Left colon (tissue), 2 donors: ENCODE measurements around the gene C6orf62. TPM values are rescaled to one million over a fixed set of nuclear protein-coding genes. Genes with fewer than 3 reads are reported as not detected.
"Not testable (repeated sequence)": the region's sequence is repeated elsewhere in the genome, so short reads cannot be mapped to it uniquely, and the experiment has no call there.

ENCODE experiments used
- ATAC-seq: fragments of 200-7000 bp; cut with Tn5 transposase; one replicate; pipeline ENCODE4 v1.9.1; 2020; ENCODE audit warnings: mild to moderate bottlenecking, moderate library complexity
- DNase-seq, 2 donors: peaks; one replicate each; pipeline ENCODE4 v3.0.0-alpha.2; 2020
- intact Hi-C, 2 donors: fragments of 100-400 bp; cut with DNase I in 1 of 2; cut with micrococcal nuclease in 1 of 2; formaldehyde crosslinking; loops; one replicate each; pipeline versions ENCODE4 v1.11.2 to v1.14.0; 2022; cut with DNase I, micrococcal nuclease
- long read RNA-seq: library from polyadenylated mRNA; unstranded; transcript quantifications from one replicate; pipeline ENCODE4 v2.0.0, GENCODE V29; 2021
- total RNA-seq, 2 donors: library from RNA; stranded (reverse); fragmentation: NEBNext Ultra II Directional; extraction: Animal tissue kit (Norgen Biotek cat#: 25700); gene quantifications; one replicate each; pipeline ENCODE4 v1.2.1, GENCODE V29; 2021
- donor health status: DM: no; HTN: no; CAD: no.
- donor health status: DM: yes; HTN: yes; CAD: no.

C6orf62 gene
- 10 to 100 TPM; 70.0 to 84.9 TPM for total RNA-seq
- long read RNA-seq, full-length matches to known transcripts = 11 of 15 reads
- long read RNA-seq, partial matches to known transcripts = 1 of 15 reads
- long read RNA-seq, other reads (novel, unspliced or antisense) = 3 of 15 reads

DNA sequence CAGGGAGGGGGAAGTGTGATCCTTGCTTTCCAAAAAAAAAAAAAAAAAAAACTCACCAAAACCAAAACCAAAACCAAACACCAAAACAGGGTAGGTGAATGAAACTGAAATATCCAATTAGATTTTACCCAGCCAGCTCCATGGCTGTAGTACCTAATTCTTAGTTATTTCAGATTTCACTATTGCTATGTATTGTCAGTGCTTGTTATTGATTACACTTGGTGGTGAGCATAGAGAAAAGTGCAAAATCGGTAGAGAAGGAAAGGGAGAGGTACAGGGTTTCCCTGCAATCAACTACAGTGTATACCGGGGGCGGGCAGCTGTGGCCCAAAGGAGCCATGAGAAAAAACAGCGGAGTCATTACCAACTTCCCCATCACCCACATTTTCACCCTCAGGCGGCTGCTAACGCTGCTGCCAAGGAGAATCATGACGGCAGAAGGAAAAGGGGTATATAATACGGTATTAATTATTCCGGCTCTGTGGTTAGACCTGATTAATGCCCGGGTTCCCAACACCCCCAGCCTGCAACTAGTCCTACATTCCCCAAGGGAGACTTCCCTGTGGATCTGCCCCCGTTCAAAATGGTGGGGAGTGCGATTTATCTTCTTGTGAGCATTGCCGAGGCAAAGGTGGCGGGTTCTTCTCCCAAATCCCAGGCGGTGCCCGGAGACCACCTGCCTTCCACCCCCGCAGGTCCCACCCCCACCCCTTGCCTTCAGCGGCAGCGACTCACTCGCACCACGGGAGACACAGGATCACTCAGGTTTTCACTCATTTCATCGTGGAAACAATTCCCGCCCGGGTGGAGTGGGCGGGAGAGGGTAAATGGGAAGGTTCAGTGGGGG lies at the start of gene C6orf62:
C6orf62 (minus strand) TSS at position 30 of the 847 bp plus-strand sequence. CDS start 486 bp downstream, outside the sequence.
- intact Hi-C loops = no loop called here
- ATAC-seq = no peak
- DNase-seq = peak in 1 of 2 donors; percentile 50

GRCh38 chr6:24768361-24768760 lies 49.4 kb upstream of the C6orf62 start:
- intact Hi-C loops = loop anchor here in 1 of 2 donors (10.0 kb wide), 1 partner anchor 184 kb away; no protein-coding TSS in a partner anchor
- ATAC-seq = no peak
- no peak for DNase-seq

DNA sequence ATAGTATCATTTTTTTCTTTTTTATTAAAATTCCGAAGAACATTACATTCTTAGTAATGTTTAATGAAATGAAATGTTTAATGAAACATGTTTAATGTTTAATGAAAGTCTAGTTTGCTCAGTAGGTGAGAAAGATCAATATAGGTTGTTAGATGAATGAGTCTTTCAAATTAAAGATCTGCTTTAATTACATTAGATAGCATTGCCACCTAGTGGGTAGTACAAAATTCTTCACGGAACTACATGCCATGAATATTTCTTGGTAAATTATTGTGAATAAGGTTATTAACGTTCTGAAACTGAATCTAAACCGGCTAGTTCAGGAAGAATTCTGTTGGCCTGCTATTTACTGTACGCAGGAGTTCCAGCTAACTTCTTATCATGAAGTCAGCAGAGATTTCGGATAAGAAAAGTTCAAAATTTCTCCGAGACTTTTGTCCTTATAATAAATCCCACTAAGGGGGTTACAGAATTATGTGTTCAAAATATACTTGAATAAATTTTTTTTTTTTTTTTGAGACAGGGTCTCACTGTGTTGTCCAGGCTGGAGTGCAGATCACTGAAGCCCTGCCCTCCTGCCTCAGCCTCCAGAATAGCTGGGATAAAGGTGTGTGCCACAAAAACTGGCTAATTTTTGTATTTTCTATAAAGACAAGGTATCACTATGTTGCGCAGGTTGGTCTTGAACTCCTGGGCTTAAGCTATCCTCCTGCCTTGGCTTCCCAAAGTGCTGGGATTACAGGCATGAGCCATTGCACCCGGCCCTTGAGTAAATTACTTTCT lies 47.9 kb upstream of the C6orf62 start:
- DNase-seq (no peak), ATAC-seq (peak; percentile 73)
- intact Hi-C loops = loop anchor here in 1 of 2 donors (10.0 kb wide), 1 partner anchor 182 kb away; no protein-coding TSS in a partner anchor

DNA sequence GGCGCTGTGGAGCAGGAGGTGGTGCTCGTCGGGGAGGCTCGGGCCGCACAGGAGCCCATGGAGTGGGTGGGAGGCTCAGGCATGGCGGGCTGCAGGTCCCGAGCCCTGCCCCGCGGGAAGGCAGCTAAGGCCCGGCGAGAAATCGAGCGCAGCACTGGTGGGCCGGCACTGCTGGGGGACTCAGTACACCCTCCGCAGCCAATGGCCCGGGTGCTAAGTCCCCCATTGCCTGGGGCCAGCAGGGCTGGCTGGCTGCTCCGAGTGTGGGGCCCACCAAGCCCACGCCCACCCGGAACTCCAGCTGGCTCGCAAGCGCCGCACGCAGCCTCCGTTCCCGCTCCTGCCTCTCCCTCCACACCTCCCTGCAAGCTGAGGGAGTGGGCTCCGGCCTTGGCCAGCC lies 47.0 kb upstream of the C6orf62 start:
- intact Hi-C loops = loop anchor here in 1 of 2 donors (10.0 kb wide), 1 partner anchor 181 kb away; no protein-coding TSS in a partner anchor
- ATAC-seq, DNase-seq: not testable (repeated sequence)

DNA sequence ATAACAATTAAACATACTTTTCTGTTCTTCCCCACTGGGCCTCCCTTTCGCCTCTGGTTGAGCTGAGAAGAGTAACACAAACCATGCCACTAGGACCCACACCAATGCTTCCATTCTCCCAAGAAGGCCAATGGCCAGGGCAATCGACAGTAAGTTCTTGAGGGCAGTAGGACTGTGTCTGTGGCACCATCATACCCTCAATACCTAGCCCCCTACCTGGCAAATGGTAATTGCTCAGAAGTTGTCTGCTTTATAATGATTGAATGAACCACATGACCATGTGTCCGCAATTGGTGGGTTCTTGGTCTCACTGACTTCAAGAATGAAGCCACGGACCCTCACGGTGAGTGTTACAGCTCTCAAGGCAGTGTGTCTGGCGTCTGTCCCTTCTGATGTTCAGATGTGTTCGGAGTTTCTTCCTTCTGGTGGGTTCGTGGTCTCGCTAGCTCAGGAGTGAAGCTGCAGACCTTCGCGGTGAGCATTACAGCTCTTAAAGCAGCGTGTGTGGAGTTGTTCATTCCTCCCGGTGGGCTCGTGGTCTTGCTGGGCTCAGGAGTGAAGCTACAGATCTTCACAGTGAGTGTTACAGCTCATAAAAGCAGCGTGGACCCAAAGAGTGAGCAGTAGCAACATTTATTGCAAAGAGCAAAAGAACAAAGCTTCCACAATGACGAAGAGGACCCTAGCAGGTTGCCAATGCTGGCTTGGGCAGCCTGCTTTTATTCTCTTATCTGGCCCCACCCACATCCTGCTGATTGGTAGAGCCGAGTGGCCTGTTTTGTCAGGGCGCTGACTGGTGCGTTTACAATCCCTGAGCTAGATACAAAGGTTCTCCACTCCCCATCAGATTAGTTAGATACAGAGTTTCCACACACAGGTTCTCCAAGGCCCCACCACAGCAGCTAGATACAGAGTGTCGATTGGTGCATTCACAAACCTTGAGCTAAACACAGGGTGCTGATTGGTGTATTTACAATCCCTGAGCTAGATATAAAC lies 46.2 kb upstream of the C6orf62 start:
- intact Hi-C loops = loop anchor here in 1 of 2 donors (10.0 kb wide), 1 partner anchor 180 kb away; no protein-coding TSS in a partner anchor
- not testable (repeated sequence) for ATAC-seq, DNase-seq

GRCh38 chr6:24763578-24763977 lies 44.6 kb upstream of the C6orf62 start:
- DNase-seq (peak in 1 of 2 donors; percentile 39), ATAC-seq (peak; percentile 81)
- intact Hi-C loops = loop anchor here in 1 of 2 donors (10.0 kb wide), 1 partner anchor 179 kb away; no protein-coding TSS in a partner anchor

GRCh38 chr6:24761851-24762250 lies 42.9 kb upstream of the C6orf62 start:
- DNase-seq (no peak), ATAC-seq (no peak)
- intact Hi-C loops = loop anchor here in 1 of 2 donors (10.0 kb wide), 1 partner anchor 177 kb away; no protein-coding TSS in a partner anchor

DNA sequence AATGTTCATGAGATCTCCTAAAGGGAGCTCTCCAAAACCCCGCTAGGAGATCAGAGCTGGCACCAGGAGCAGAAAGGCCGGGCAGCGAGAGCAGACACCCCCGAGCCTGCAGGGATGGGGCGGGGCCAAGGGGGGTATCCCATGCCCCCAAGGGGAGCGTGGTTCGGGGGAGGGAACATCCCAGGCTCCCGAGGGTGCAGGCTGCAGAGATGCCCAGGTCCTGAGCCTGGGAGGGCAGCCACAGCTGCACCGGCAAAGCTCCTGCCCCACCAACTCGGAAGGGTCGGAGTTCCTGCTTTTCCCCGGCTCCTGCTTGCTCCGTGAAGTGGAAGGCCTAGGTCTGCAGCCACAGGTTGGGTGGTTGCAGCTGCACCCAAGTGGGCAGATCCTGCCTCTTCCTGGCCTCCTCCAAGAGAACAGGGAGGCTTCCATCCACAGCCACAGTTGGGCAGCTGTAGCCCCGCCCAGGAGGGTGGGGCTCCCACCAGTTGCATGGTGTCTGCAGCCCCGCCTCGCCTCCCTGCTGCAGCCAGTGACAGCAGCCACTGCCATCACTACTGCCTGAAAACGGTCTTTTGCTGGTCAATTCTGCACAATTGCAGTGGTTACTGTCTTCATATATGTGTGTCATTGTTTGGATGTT lies 42.4 kb upstream of the C6orf62 start:
- DNase-seq = peak in 1 of 2 donors; percentile 48
- intact Hi-C loops = loop anchor here in 1 of 2 donors (10.0 kb wide), 1 partner anchor 177 kb away; no protein-coding TSS in a partner anchor
- ATAC-seq = peak; percentile 77

DNA sequence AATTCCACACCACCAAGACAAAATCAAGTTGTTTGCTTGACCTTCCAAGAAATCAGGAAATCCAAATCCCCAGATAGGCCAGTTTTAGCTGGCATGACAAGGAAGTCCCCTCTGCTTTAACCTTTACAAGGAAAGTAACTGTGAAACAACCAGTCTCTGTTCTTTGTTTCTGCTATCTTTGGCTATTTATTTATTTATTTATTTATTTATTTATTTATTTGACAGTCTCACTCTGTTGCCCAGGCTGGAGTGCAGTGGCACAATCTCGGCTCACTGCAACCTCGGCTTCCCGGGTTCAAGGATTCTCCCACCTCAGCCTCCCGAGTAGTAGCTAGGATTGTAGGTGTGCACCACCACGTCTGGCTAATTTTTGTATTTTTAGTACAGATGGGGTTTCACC lies 41.3 kb upstream of the C6orf62 start:
- intact Hi-C loops = loop anchor here in 1 of 2 donors (10.0 kb wide), 1 partner anchor 175 kb away; no protein-coding TSS in a partner anchor
- ATAC-seq (no peak), DNase-seq (no peak)

GRCh38 chr6:24759718-24760117 lies 40.8 kb upstream of the C6orf62 start:
- intact Hi-C loops = loop anchor here in 1 of 2 donors (10.0 kb wide), 1 partner anchor 175 kb away; no protein-coding TSS in a partner anchor
- no peak for ATAC-seq

DNA sequence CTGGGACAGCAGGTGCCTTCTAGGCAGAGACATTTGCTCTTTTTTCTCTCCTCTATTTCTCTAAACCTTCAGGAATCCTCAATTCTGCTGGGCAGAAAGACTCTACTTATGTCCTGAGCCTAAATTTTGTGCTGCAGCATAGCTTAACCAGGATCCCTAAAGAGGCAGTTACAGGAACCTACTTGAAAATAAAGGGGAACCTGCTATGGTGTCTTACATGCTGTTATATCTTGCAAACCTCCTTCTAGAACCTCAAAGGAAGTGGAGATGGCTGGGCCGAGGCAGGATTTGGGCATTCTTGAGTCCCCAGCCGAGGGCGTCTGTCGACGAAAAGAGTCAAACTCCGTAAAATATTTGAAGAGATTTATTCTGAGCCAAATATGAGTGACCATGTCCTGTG lies 38.7 kb upstream of the C6orf62 start:
- intact Hi-C loops = no loop called here
- DNase-seq (no peak), ATAC-seq (no peak)

More at GRCh38 chr6:24759718-24760117, 40.8 kb upstream of the C6orf62 start:
- DNase-seq = no peak

GRCh38 chr6:24755279-24755678 lies 36.3 kb upstream of the C6orf62 start:
- ATAC-seq = no peak
- DNase-seq = no peak
- intact Hi-C loops = no loop called here

DNA sequence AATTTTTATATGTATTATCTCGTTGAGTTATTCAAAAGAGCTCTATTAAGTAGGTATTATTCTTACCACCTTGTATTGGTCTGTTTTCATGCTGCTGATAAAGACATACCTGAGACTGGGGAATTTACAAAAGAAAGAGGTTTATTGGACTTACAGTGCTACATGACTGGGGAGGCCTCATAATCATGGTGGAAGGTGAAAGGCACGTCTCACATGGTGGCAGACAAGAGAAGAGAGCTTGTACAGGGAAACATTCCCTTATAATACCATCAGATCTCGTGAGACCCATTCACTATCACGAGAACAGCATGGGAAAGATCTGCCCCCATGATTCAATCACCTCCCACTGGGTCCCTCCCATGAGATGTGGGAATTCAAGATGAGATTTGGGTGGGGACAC lies 35.4 kb upstream of the C6orf62 start:
- DNase-seq, ATAC-seq, intact Hi-C loops: not testable (repeated sequence)

- DNase-seq = no peak
- intact Hi-C loops = no loop called here
- peak; percentile 64 for ATAC-seq
These were observed 34.6 kb upstream of the C6orf62 start for GRCh38 chr6:24753545-24753944.

DNA sequence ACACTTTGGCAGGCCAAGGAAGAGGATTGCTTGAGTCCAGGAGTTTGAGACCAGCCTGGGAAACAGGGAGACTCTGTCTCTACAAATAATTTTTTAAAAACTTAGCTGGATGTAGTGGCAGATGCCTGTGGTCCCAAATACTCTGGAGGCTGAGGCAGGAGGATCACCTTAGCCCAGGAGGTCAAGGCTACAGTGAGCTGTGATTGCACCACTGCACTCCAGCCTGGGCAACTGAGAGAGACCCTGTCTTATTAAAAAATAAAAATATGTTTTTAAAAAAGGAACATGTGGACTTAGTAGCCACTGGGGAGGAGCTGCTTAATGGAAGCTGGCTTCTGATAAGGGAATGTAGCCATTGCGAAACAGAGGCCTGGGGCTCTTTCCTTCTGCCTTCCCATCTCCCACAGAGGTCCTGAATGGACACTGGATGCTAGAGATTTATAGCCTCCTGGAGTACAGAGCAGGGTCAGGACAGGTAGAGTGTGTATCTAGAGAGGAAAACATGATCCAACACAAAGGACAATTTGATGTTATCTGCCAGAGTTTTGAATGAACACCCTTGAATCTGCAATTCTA lies 34.1 kb upstream of the C6orf62 start:
- intact Hi-C loops = no loop called here
- no peak for ATAC-seq
- DNase-seq = no peak

DNA sequence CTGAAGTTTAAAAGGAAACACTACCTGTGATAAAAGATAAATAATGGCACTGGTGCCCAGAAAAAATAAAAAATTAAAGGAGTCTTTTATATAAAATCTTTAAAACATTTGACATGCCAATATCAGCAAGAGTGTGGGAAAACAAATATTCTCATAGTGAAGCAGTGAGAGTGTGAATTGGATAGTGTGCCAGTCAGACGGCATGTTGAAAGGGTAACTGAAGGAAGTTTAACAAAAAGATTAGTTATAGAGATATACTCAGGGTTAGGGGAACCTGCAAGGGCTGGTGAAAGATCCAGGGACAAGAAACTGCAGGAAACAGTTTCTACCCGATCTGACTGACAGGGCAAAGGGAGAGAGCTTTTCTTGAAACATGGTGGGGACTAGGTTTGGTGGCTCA lies 33.5 kb upstream of the C6orf62 start:
- intact Hi-C loops = no loop called here
- no peak for ATAC-seq

DNA sequence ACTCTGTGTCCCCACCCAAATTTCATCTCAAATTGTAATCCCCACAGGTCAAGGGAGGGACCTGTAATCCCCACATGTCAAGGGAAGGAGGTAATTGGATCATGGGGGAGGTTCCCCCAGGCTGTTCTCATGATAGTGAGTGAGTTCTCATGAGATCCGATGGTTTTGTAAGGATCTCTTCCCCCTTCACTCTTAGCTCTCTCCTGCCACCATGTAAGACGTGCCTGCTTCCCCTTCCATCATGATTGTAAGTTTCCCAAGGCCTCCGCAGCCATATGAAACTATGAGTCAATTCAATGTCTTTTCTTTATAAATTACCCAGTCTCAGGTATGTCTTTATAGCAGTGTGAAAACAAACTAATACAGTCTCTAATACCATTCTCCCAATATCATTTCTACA lies 31.9 kb upstream of the C6orf62 start:
- DNase-seq, ATAC-seq, intact Hi-C loops: not testable (repeated sequence)

More for the DNA sequence above, 33.5 kb upstream of the C6orf62 start:
- no peak for DNase-seq
